AG09309 (cell line): ENCODE data around the gene POLR3A.

ENCODE experiments used
- DNase-seq: peaks from one replicate; pipeline ENCODE4 v3.0.0-alpha.2; 2010; ENCODE audit warnings: low read depth
- H3K4me3 ChIP-seq: 2 replicates; pipeline ENCODE4 v1.5.1; 2011; ENCODE audit warnings: mild to moderate bottlenecking, low read depth, low read length, moderate library complexity; ENCODE audit not compliant: control insufficient read depth
- TF ChIP-seq, protein P1 (sequence below): IDR thresholded peaks from 2 replicates; pipeline ENCODE4 v1.5.1; 2011; ENCODE audit warnings: mild to moderate bottlenecking, low read depth, low read length, inconsistent platforms; ENCODE audit not compliant: insufficient read depth, control insufficient read depth; ENCODE audit errors: missing control alignments

Gene POLR3A

DNA sequence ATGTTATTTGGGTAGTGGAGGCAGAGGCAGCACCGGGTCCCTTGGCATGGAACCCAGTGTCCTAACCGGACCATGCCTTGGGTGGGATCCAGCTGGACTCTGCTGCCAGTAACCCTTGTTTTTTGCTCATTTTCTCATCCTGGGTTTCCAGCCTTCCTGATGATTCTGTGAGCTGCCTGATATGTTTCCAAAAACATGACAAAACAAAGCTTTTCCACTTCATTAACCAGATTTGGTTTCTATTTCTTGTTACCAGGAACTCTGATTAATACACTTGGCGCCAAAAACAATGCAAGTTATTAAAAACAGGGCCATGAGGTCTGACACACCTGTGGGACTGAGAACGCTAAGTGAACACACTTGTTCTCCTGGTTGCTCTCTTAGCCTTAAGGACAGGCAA lies 69.9 kb downstream of the POLR3A start:
- TF ChIP-seq, protein P1, sequence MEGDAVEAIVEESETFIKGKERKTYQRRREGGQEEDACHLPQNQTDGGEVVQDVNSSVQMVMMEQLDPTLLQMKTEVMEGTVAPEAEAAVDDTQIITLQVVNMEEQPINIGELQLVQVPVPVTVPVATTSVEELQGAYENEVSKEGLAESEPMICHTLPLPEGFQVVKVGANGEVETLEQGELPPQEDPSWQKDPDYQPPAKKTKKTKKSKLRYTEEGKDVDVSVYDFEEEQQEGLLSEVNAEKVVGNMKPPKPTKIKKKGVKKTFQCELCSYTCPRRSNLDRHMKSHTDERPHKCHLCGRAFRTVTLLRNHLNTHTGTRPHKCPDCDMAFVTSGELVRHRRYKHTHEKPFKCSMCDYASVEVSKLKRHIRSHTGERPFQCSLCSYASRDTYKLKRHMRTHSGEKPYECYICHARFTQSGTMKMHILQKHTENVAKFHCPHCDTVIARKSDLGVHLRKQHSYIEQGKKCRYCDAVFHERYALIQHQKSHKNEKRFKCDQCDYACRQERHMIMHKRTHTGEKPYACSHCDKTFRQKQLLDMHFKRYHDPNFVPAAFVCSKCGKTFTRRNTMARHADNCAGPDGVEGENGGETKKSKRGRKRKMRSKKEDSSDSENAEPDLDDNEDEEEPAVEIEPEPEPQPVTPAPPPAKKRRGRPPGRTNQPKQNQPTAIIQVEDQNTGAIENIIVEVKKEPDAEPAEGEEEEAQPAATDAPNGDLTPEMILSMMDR = no peak
- H3K4me3 ChIP-seq = no peak overlapping the region
- DNase-seq = no peak

DNA sequence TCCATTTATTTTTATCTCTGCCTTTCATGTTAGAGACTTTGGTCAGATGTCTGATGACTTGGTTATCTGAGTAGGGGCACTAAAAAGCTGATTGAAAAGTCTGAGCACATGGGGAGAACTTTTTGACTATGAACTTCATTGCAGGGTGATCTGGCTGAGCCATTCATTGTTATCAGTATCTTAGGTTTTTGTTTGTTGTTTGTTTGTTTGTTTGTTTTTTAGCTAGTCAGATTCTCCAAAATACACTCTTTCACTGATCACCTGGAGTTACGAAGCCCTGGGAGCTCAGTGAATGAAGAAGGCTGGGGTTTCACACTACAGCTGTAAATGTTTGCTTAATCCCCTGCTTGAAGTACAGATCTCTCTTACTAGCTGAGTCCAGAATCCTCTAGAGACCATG lies 74.2 kb downstream of the POLR3A start:
- H3K4me3 ChIP-seq = no peak overlapping the region
- DNase-seq = no peak
- TF ChIP-seq, protein P1 = no peak

DNA sequence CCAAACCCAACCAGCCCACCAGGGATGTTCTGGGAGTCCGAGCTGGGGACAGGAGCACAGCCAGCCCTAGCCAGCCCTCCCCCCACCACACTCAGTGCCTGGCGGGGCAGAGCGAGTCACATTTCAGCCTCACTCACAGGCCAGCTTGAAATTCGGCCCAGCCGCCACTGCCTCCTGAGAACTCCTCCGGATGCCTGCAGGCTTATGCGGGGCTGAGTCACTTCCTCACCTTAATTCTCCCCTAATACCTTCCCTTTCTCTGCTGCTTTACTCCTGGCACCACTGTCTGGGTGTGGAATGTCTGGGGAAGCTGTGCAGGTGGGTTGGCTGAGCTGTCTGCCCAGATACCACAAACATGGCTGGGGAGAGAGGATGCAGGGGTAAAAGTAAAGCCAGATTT lies 80.1 kb downstream of the POLR3A start:
- no peak overlapping the region for H3K4me3 ChIP-seq
- TF ChIP-seq, protein P1 = no peak
- DNase-seq = no peak

DNA sequence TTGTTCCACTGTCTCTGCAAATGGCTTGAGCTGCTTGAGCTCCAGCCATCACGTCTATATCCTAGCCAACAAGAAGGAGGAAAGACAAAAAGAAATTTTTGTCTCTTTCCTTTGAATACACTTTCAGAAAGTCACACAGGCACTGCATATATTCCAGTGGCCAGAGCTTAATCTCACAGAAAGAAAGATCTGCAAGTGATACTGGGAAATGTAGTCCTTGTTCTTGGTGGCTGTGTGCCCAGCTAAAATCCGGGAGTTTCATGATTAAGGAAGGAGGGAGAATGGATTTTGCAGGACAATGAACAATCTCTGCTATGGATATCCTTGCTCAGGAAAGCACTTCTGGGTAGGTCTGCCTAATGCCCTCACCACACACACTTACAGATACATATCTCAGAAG lies 83.2 kb downstream of the POLR3A start:
- H3K4me3 ChIP-seq = no peak overlapping the region
- TF ChIP-seq, protein P1 = no peak
- DNase-seq = no peak

DNA sequence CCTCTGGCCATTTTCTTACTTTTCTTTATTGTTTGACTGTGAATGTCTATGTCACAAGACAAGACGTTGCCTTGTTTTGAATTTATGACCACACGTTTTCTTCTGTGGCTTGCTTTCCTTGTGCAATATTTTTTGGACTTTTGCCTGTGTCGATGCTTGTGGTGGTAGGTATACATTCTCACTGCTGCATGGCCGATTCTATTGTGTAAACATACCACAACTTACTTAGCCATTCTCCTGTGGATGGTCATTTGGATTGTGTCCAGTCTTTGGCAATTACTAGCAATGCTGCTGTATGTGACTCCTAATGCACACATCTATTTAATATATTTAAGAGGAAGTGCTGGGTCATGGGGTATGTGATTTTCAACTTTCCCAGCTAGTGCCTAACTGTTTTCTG lies 84.8 kb downstream of the POLR3A start:
- no peak overlapping the region for H3K4me3 ChIP-seq
- peak; percentile 65 for DNase-seq
- TF ChIP-seq, protein P1 = no peak

DNA sequence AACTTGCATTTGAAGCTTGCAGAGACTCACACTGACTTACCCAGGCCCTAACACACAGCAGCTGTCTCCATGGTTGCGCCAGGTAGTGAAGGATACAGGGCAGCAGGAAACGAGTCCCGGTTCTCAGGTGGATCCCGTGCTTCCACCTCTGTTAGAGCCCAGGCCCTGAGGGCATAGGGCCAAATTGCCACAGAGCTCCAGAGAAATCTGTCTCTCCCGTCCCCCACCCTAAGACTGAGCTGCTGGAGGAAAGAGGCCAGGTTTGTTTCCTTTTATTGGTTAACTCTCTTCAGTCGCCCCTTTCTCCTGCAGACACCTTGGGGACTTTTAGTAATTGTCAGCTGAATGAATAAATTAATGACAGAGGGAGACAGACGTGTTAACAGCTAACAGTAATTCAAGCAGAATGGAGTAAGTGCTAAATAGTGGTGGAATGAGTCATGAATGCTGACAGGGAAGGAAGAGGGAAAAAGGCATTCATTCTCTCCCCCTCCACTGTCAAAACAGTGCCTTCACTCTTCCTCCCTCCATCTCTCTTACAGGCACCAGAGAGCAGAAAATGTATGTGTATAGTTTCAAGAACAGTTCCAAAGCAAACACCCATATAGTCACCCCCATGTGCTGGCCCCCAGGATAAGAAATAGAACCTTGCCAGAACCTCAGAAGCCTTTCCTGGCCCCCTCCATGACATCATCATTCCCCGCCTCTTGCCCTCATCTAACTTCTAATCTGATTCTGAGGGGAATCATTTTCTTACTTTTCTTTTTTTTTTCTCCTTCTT lies 86.0 kb downstream of the POLR3A start:
- no peak overlapping the region for H3K4me3 ChIP-seq
- DNase-seq = no peak
- TF ChIP-seq, protein P1 = no peak
